Transverse colon (tissue), 4 donors: ENCODE results near the gene PELI2. TPM values are rescaled to one million over a fixed set of nuclear protein-coding genes. Genes with fewer than 3 reads are reported as not detected.

Source experiments
- DNase-seq: peaks from one replicate; pipeline ENCODE4 v3.0.0-alpha.2; 2019
- H3K27ac ChIP-seq, 4 donors: fragments of 200-600 bp; sonication (generic); 2 replicates each; pipeline ENCODE4 v1.5.1; 2016 to 2018; ENCODE audit warnings: inconsistent platforms in 4 of 4
- H3K27me3 ChIP-seq: fragments of 200-600 bp; sonication (generic); 2 replicates; pipeline ENCODE4 v1.5.1; 2017; ENCODE audit warnings: inconsistent platforms
- H3K36me3 ChIP-seq, 4 donors: fragments of 200-600 bp; sonication (generic); 2 replicates each; pipeline ENCODE4 v1.5.1; 2017 to 2019; ENCODE audit warnings: inconsistent platforms in 4 of 4
- H3K4me1 ChIP-seq, 4 donors: fragments of 200-600 bp; sonication (generic); 2 replicates each; pipeline ENCODE4 v1.5.1; 2017 to 2020; ENCODE audit warnings: inconsistent platforms in 4 of 4
- H3K4me3 ChIP-seq, 4 donors: fragments of 200-600 bp; sonication (generic); 1 replicate in 1 of 4; 2 replicates in 3 of 4; pipeline versions ENCODE4 v1.5.1 to v1.6.1; 2017 to 2019; ENCODE audit warnings: inconsistent platforms in 4 of 4
- H3K9me3 ChIP-seq, 2 donors: fragments of 200-600 bp; sonication (generic); 2 replicates each; pipeline ENCODE4 v1.5.1; 2017 to 2019; ENCODE audit warnings: inconsistent platforms in 2 of 2
- EP300 ChIP-seq: sonication (generic); formaldehyde crosslinking; IDR thresholded peaks from one replicate; pipeline ENCODE4 v1.6.1; 2017; ENCODE audit warnings: antibody characterized with exemption, low read depth
- POLR2A ChIP-seq: fragments of 450-650 bp; IDR thresholded peaks from one replicate; pipeline ENCODE4 v1.6.1; 2016; ENCODE audit warnings: antibody characterized with exemption, mild to moderate bottlenecking, moderate library complexity
- POLR2AphosphoS5 ChIP-seq, 3 donors: sonication (generic); formaldehyde crosslinking; IDR thresholded peaks; one replicate each; pipeline ENCODE4 v1.6.1; 2016; ENCODE audit warnings: antibody characterized with exemption in 3 of 3
- WGBS, 2 donors: methylation state at CpG; one replicate each; pipeline ENCODE4 v1.1.5; 2018; ENCODE audit warnings: low coverage in 1 of 2; 5-methylcytosine and 5-hydroxymethylcytosine counted together
- in situ Hi-C, 4 donors: fragments of 200-750 bp; cut with MboI; loops; one replicate each; pipeline versions ENCODE4 v1.15.0 to v1.15.1; 2017; ENCODE audit warnings: low sequenced_read_pairs in 3 of 4, low pct_ligation_motif_present in 1 of 4, low pct_unique_long_range_greater_than_20kb in 1 of 4
- intact Hi-C: fragments of 100-400 bp; cut with DNase I; formaldehyde crosslinking; loops from one replicate; pipeline ENCODE4 v1.15.1; 2023; ENCODE audit warnings: low total_unique reads
- total RNA-seq, 4 donors: library from RNA; depleted of rRNA; stranded (reverse); fragments of >200 nt; gene quantifications; one replicate each; pipeline ENCODE4 v1.1.0, GENCODE V29; 2016
- TF ChIP-seq, protein P1 (sequence below), 5 experiments: fragments of 200-600 bp in 3 of 5; fragments of 450-650 bp in 2 of 5; sonication (generic) in 3 of 5; IDR thresholded peaks; 1 replicate in 2 of 5; 2 replicates in 3 of 5; pipeline ENCODE4 v1.5.1; 2016 to 2017; ENCODE audit warnings: antibody characterized with exemption in 5 of 5, inconsistent platforms in 3 of 5, mild to moderate bottlenecking in 2 of 5, moderate library complexity in 1 of 5

Gene PELI2
- total RNA-seq, 4 donors from 2014 or later = 4.8 to 29.9 (median 14.7) TPM

DNA sequence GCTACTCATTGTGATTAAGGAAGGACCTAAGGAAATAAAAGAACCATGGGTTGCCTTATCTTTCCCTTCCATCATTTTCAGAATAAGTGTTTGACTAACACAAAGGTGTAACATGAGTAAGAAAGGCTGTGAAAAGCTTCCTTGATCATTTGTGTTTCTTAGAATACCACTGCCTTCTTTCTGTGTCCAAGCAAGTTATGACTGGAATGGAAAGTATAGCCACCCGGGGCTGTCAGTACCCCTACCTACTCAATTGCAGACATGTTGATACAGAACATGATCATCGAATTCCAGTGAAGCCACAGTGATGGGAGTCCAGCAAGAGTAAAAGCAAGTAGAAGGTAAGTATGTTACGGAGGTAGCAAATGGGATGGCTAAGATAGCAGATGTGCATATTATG lies 209.8 kb downstream of the PELI2 start:
- Histone ChIP-seq H3K27me3 (no peaks in the 10 kb centered on the region), H3K4me3 (no peak overlapping the region), H3K4me1 (peaks cover 0 to under 1% (median 0%) of the 10 kb centered on the region in 4 donors), H3K36me3 (no peaks in the 10 kb centered on the region), H3K9me3 (no peaks in the 10 kb centered on the region), H3K27ac (no peak overlapping the region)
- 79 to 90% methylated on average over 3 of the region's 3 CpGs for WGBS, 2 donors
- in situ Hi-C loops (loop anchor here in 3 of 4 donors (25.0 kb wide), 3 partner anchors 216 to 616 kb away; partner anchors contain the start of gene PELI2 (in 1 of the 3)), intact Hi-C loops (no loop called here)
- no peak for DNase-seq
- no peak for TF ChIP-seq EP300
- no peak for TF ChIP-seq POLR2AphosphoS5 (IDR thresholded peaks at IDR 0.05)
- no peak for TF ChIP-seq POLR2A
- TF ChIP-seq, protein P1, sequence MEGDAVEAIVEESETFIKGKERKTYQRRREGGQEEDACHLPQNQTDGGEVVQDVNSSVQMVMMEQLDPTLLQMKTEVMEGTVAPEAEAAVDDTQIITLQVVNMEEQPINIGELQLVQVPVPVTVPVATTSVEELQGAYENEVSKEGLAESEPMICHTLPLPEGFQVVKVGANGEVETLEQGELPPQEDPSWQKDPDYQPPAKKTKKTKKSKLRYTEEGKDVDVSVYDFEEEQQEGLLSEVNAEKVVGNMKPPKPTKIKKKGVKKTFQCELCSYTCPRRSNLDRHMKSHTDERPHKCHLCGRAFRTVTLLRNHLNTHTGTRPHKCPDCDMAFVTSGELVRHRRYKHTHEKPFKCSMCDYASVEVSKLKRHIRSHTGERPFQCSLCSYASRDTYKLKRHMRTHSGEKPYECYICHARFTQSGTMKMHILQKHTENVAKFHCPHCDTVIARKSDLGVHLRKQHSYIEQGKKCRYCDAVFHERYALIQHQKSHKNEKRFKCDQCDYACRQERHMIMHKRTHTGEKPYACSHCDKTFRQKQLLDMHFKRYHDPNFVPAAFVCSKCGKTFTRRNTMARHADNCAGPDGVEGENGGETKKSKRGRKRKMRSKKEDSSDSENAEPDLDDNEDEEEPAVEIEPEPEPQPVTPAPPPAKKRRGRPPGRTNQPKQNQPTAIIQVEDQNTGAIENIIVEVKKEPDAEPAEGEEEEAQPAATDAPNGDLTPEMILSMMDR (IDR thresholded peaks at IDR 0.05) = no peak

DNA sequence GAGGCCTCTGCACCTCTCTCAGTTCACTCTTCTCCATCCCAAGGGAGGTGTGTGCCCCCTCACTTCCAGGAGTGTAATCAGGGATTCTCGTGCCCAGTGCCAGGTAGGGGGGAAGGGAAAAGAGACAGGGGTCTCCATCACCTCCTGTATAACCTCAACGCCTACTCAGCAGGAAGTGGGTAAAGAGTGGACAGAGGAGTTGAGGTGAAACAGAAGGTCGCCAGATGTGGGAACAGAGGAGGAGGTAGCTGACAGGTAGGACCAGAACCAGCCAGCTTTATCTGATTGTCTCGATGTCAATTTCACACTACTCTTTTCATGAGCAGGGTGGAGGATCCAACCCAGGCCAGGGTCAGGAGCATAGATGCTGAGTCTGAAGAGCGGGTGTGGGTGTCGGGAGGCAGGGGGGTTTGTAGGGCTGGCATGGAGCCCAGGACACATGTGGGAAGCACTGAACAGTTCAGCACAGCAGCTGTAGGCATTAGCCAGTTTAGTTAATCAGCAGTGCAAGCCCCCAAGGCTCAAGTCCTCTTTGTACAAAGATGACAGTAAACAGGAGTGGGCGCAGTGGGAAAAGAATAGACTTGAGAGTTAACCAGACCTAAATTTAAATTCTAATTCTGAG lies 213.5 kb downstream of the PELI2 start:
- Histone ChIP-seq H3K9me3 (no peaks in the 10 kb centered on the region), H3K27ac (no peak overlapping the region), H3K4me3 (no peak overlapping the region), H3K36me3 (no peaks in the 10 kb centered on the region), H3K4me1 (peaks cover 0 to 14% (median 0%) of the 10 kb centered on the region in 4 donors), H3K27me3 (no peaks in the 10 kb centered on the region)
- intact Hi-C loops = no loop called here
- no peak for DNase-seq
- in situ Hi-C loops = loop anchor here in 3 of 4 donors (25.0 kb wide), 3 partner anchors 219 to 619 kb away; partner anchors contain the start of gene PELI2 (in 1 of the 3)
- TF ChIP-seq POLR2AphosphoS5 (IDR thresholded peaks at IDR 0.05) (no peak), POLR2A (no peak), EP300 (no peak)
- TF ChIP-seq, protein P1 (IDR thresholded peaks at IDR 0.05) = no peak
- WGBS, 2 donors = 79 to 80% methylated on average over 1 to 7 of the region's 7 CpGs

DNA sequence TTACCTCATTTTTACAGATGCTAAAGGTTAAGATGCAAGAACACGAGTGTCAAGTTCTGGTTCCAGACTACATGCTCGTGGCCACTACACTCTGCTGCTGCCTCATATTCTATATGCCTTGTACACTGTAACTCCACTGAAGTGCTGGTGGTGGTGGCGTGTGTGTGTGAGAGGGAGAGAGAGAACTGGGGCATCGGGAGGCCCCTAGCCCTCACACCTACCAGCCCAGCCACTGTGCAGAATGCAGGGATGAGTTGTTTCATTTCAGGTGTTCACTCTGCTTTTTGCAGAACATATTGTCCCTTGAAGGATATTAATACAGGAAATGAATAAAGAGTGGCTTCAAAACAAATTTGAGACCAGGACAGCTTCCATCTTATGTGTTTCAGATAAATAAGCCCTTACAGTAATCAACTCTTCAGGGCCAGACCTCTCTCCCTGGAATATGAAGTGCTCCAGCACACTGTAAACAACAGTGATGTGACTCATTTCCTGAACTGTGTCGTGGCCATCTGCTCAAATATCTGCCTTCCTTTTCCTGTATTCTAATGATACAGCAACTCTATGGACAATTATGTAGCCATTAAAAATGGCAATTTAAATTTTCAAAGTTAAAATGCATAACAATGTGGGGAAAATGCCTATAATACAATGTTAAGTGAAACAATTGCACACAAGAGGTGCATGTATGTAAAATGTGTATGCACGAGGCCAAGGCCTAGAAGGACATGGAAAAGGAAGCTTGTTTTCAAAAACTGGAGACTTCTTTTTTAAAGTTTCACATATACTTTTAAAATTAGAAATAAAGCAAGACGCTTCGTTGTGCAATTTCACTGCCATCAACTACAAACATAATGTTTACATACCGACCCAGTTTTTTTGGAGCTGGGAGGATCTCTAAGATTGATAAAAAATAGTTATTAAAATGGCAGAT lies 215.4 kb downstream of the PELI2 start:
- intact Hi-C loops = no loop called here
- TF ChIP-seq POLR2AphosphoS5 (IDR thresholded peaks at IDR 0.05) (peak in 2 of 3 donors; percentile 20 to 23), EP300 (no peak)
- in situ Hi-C loops = loop anchor here in 3 of 4 donors (25.0 kb wide), 3 partner anchors 221 to 621 kb away; partner anchors contain the start of gene PELI2 (in 1 of the 3)
- Histone ChIP-seq H3K9me3 (no peaks in the 10 kb centered on the region), H3K36me3 (no peaks in the 10 kb centered on the region), H3K4me1 (peaks cover 0 to 14% (median 0%) of the 10 kb centered on the region in 4 donors), H3K27me3 (no peaks in the 10 kb centered on the region), H3K4me3 (no peak overlapping the region), H3K27ac (peak overlapping the region; percentile 2 to 52 (median 26))
- DNase-seq = no peak
- 65 to 66% methylated on average over 5 to 9 of the region's 9 CpGs for WGBS, 2 donors

DNA sequence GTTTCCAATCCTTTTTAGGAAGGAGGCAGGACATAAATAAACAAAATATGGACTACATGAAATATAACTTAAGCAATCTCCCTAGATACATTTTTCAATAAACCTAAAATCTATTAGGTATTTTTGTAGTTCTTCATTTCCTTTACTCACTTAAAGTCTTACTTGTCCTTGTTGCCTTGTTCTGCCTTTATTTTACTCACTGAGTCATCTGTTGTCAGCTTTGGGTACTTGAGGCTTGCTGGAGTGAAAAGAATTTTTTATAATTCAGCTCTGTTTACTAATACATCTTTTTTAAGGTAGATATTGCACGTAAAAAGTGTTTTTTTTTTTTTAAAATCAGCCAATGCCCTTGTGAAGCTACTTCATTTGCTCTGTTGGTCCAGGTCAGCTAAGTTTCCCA lies 216.2 kb downstream of the PELI2 start:
- Histone ChIP-seq H3K27me3 (no peaks in the 10 kb centered on the region), H3K4me3 (no peak overlapping the region), H3K9me3 (no peaks in the 10 kb centered on the region), H3K36me3 (no peaks in the 10 kb centered on the region), H3K4me1 (peaks cover 0 to 14% (median 0%) of the 10 kb centered on the region in 4 donors), H3K27ac (peak overlapping the region in 3 of 4 donors; percentile 14 to 52 (median 39))
- intact Hi-C loops (no loop called here), in situ Hi-C loops (loop anchor here in 3 of 4 donors (25.0 kb wide), 3 partner anchors 222 to 622 kb away; partner anchors contain the start of gene PELI2 (in 1 of the 3))
- TF ChIP-seq POLR2A = no peak
- no peak for TF ChIP-seq EP300
- TF ChIP-seq, protein P1 (IDR thresholded peaks at IDR 0.05) = no peak
- TF ChIP-seq POLR2AphosphoS5 (IDR thresholded peaks at IDR 0.05) = no peak
- WGBS, 2 donors = 67 to 75% methylated on average over 1 of the region's 1 CpG
- no peak for DNase-seq
